Thyroid gland (tissue), 4 donors: ENCODE measurements around the gene AP3S2. TPM values are rescaled to one million over a fixed set of nuclear protein-coding genes. Genes with fewer than 3 reads are reported as not detected.
"Not testable (repeated sequence)": the region's sequence is repeated elsewhere in the genome, so short reads cannot be mapped to it uniquely, and the experiment has no call there.

Experiments used
- DNase-seq, 2 donors: peaks; one replicate each; pipeline ENCODE4 v3.0.0-alpha.2; 2019
- H3K27ac ChIP-seq, 3 donors: fragments of 200-600 bp; sonication (generic); 1 replicate in 2 of 3; 2 replicates in 1 of 3; pipeline ENCODE4 v1.5.1; 2016 to 2019; ENCODE audit warnings: mild to moderate bottlenecking in 1 of 3, moderate library complexity in 1 of 3
- H3K27me3 ChIP-seq: fragments of 200-600 bp; sonication (generic); one replicate; pipeline ENCODE4 v1.5.1; 2019
- H3K36me3 ChIP-seq, 2 donors: fragments of 200-600 bp; sonication (generic); one replicate each; pipeline ENCODE4 v1.5.1; 2016 to 2019
- H3K4me1 ChIP-seq, 2 donors: fragments of 200-600 bp; sonication (generic); one replicate each; pipeline ENCODE4 v1.5.1; 2017 to 2019
- H3K4me3 ChIP-seq, 3 donors: fragments of 200-600 bp; sonication (generic); replicated peaks in 1 of 3; 1 replicate in 2 of 3; 2 replicates in 1 of 3; pipeline ENCODE4 v1.5.1; 2016; ENCODE audit warnings: mild to moderate bottlenecking in 1 of 3
- H3K9me3 ChIP-seq: fragments of 200-600 bp; sonication (generic); one replicate; pipeline ENCODE4 v1.5.1; 2017
- POLR2A ChIP-seq, 2 donors: fragments of 450-650 bp; IDR thresholded peaks; one replicate each; pipeline ENCODE4 v1.6.1; 2017; ENCODE audit warnings: antibody characterized with exemption in 2 of 2, mild to moderate bottlenecking in 2 of 2, moderate library complexity in 1 of 2
- WGBS, 2 donors: methylation state at CpG; one replicate each; pipeline ENCODE4 v1.1.5; 2017; 5-methylcytosine and 5-hydroxymethylcytosine counted together
- intact Hi-C: fragments of 100-400 bp; cut with DNase I; formaldehyde crosslinking; loops from one replicate; pipeline ENCODE4 v1.15.1; 2023
- total RNA-seq, 4 donors: library from RNA; depleted of rRNA; stranded (reverse); fragments of >200 nt; gene quantifications; one replicate each; pipeline ENCODE4 v1.2.3, GENCODE V29; 2016
- TF ChIP-seq, protein P1 (sequence below), 6 experiments: fragments of 200-600 bp in 3 of 6; fragments of 450-650 bp in 3 of 6; sonication (generic) in 3 of 6; IDR thresholded peaks; one replicate each; pipeline ENCODE4 v1.5.1; 2016 to 2019; ENCODE audit warnings: antibody characterized with exemption in 6 of 6, mild to moderate bottlenecking in 2 of 6, inconsistent platforms in 1 of 6, moderate library complexity in 1 of 6

Gene AP3S2
- total RNA-seq, 4 donors from 2014 or later = 59.6 to 98.6 (median 67.6) TPM

DNA sequence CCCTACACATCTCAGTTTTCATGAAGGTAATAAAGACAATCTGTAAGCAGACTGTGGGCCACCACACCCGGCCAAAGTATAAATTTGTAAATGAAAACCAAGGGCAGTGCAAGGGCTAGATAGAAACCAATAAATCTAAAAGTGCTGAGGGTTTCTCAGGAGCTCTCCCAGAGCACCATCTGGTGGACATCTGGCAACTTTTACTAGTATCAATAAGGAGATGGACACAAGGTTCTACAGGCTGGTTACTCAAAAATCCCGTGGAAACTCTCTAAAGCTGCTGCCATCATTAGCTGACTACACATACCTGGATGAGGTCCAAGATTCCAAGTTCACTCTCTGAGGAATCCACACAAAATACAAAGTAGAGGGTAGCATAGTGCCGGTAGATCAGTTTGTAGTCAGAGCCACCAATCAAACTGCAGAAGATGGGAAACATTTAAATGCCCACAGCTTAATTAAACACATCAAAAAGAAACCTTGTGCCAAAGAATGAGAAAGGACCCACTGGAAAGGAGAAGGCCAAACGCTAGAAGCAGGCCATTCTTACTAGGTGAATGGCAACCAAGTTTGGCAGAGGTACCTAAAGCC is 5.5 kb downstream of the AP3S2 start:
- Histone ChIP-seq H3K9me3 (no peaks in the 10 kb centered on the region), H3K4me3 (no peak overlapping the region), H3K27me3 (no peaks in the 10 kb centered on the region), H3K27ac (no peak overlapping the region), H3K36me3 (peaks cover 31 to 36% of the 10 kb centered on the region in 2 donors), H3K4me1 (peaks cover 0 to 9% of the 10 kb centered on the region in 2 donors)
- 57 to 58% methylated on average over 4 of the region's 4 CpGs for whole genome bisulfite sequencing, 2 donors
- intact Hi-C loops = no loop called here
- TF ChIP-seq, protein P1, sequence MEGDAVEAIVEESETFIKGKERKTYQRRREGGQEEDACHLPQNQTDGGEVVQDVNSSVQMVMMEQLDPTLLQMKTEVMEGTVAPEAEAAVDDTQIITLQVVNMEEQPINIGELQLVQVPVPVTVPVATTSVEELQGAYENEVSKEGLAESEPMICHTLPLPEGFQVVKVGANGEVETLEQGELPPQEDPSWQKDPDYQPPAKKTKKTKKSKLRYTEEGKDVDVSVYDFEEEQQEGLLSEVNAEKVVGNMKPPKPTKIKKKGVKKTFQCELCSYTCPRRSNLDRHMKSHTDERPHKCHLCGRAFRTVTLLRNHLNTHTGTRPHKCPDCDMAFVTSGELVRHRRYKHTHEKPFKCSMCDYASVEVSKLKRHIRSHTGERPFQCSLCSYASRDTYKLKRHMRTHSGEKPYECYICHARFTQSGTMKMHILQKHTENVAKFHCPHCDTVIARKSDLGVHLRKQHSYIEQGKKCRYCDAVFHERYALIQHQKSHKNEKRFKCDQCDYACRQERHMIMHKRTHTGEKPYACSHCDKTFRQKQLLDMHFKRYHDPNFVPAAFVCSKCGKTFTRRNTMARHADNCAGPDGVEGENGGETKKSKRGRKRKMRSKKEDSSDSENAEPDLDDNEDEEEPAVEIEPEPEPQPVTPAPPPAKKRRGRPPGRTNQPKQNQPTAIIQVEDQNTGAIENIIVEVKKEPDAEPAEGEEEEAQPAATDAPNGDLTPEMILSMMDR (IDR thresholded peaks at IDR 0.05) = peak in 2 of 6 experiments; percentile 16 to 27
- TF ChIP-seq POLR2A (IDR thresholded peaks at IDR 0.05) = no peak
- DNase-seq = no peak

DNA sequence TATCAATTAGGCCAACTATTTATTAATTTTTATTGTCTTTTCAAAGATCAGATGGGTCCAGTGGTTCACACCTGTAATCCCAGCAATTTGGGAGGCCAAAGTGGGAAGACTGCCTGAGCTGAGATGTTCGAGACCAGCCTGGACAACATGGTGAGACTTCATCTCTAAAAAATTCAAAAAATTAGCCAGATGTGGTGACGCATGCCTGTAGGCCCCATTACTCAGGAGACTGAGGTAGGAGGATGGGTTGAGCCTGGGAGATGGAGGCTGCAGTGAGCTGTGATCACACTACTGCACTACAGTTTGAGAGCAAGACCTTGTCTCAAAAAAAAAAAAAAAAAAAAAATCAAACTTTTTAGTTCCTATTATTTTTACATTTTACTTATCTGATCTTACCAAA is 8.2 kb downstream of the AP3S2 start:
- intact Hi-C loops = no loop called here
- Histone ChIP-seq H3K36me3 (peaks cover 31 to 43% of the 10 kb centered on the region in 2 donors), H3K27ac (no peak overlapping the region), H3K27me3 (no peaks in the 10 kb centered on the region), H3K4me3 (no peak overlapping the region), H3K9me3 (no peaks in the 10 kb centered on the region), H3K4me1 (no peaks in the 10 kb centered on the region)
- 91 to 97% methylated on average over 2 of the region's 2 CpGs for WGBS, 2 donors
- DNase-seq = no peak
- no peak for TF ChIP-seq POLR2A (IDR thresholded peaks at IDR 0.05)
- TF ChIP-seq, protein P1 (IDR thresholded peaks at IDR 0.05) = no peak

DNA sequence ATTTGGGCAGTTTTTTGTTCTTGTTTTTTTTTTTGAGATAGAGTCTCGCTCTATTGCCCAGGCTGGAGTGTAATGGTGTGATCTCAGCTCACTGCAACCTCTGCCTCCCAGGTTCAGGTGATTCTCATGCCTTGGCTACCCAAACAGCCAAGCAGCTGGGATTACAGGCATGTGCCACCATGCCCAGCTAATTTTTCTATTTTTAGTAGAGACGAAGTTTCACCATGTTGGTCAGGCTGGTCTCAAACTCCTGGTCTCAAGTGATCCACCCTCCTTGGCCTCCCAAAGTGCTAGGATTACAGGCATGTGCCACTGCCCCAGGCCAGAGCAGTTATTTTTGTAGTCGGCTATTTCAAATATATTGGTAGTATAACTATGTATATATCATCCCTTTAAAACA is 8.6 kb downstream of the AP3S2 start:
- H3K27me3 ChIP-seq, H3K4me3 ChIP-seq, H3K27ac ChIP-seq, H3K4me1 ChIP-seq, DNase-seq, H3K9me3 ChIP-seq, intact Hi-C loops: not testable (repeated sequence)
- WGBS, 2 donors = 63 to 66% methylated on average over 3 of the region's 3 CpGs
- H3K36me3 ChIP-seq = peaks cover 31 to 43% of the 10 kb centered on the region in 2 donors

DNA sequence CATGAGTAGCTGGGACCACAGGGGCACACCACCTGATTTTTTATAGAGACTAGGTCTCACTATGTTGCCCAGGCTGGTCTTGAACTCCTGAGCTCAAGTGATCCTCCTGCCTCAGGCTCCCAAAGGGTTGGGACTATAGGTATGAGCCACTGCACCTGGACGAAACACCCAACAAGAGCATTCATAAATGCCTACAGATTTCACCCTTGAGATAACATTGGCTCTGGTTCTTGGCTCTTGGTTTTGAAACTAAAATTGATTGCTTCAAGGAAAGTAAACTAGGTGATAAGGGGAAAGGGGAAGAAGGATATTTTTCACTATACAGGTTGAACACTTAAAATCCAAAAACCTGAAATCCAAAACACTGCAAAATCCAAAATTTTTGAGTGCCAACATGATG is 10.3 kb downstream of the AP3S2 start:
- peaks cover 29 to 39% of the 10 kb centered on the region in 2 donors for H3K36me3 ChIP-seq
- no peak for TF ChIP-seq POLR2A (IDR thresholded peaks at IDR 0.05)
- TF ChIP-seq, protein P1 (IDR thresholded peaks at IDR 0.05) = no peak
- H3K4me3 ChIP-seq = no peak overlapping the region
- no peak overlapping the region for H3K27ac ChIP-seq
- intact Hi-C loops = no loop called here
- DNase-seq = no peak
- whole genome bisulfite sequencing, 2 donors = 100% methylated on average over 1 of the region's 1 CpG
- H3K4me1 ChIP-seq = no peaks in the 10 kb centered on the region
- H3K9me3 ChIP-seq = no peaks in the 10 kb centered on the region
- H3K27me3 ChIP-seq = no peaks in the 10 kb centered on the region

DNA sequence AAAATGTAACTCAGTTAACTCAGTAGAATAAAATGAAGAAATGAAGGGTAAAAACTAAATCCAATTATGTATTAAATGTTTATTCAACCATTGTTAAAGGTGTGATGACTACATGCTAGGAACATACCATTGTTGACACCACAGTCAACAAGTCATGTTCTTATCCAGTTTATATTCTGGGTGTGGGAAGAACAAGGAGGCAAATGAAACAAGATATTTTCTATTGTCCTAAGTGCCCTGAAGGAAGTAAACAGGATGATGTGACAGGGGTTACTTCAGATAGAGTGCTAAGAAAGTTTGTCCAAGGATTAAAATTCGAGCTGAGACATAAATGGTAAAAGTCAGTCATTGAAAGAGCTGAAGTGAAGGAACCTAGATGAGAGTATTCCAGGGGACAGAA is 13.1 kb downstream of the AP3S2 start:
- no peak for DNase-seq
- Histone ChIP-seq H3K9me3 (no peaks in the 10 kb centered on the region), H3K4me1 (no peaks in the 10 kb centered on the region), H3K36me3 (peaks cover 9 to 37% of the 10 kb centered on the region in 2 donors), H3K27me3 (no peaks in the 10 kb centered on the region), H3K27ac (no peak overlapping the region), H3K4me3 (no peak overlapping the region)
- TF ChIP-seq POLR2A (IDR thresholded peaks at IDR 0.05) = no peak
- TF ChIP-seq, protein P1 (IDR thresholded peaks at IDR 0.05) = no peak
- intact Hi-C loops = no loop called here
- 76 to 78% methylated on average over 1 of the region's 1 CpG for WGBS, 2 donors
